K562 (cell line): Measurements from ENCODE around the gene NR3C2.

Experiments used
- ARNT ChIP-seq, 2 experiments: fragments of 450-650 bp; IDR thresholded peaks; 2 replicates each; pipeline ENCODE4 v1.6.1; 2016; ENCODE audit warnings: mild to moderate bottlenecking in 1 of 2
- BCL6 ChIP-seq: fragments of 250-450 bp; sonication (Bioruptor Pico); IDR thresholded peaks from 2 replicates; pipeline ENCODE4 v1.4.0; 2020
- EZH2 ChIP-seq: IDR thresholded peaks from 2 replicates; pipeline ENCODE4 v1.6.1; 2012; ENCODE audit warnings: low read depth, mild to moderate bottlenecking, inconsistent platforms, low read length, borderline replicate concordance
- HINFP ChIP-seq: fragments of 450-650 bp; conservative IDR thresholded peaks from 2 replicates; pipeline ENCODE4 v1.6.1; 2016; ENCODE audit warnings: missing genetic modification characterization, low read depth, mild to moderate bottlenecking, control low read depth, missing compliant biosample characterization
- MCM7 ChIP-seq, 2 experiments: fragments of 450-650 bp; IDR thresholded peaks; 2 replicates each; pipeline ENCODE4 v1.6.1; 2016 to 2018
- NR1H2 ChIP-seq: sonication (generic); formaldehyde crosslinking; IDR thresholded peaks from 2 replicates; pipeline ENCODE4 v1.4.0; 2020; ENCODE audit warnings: mild to moderate bottlenecking, missing genetic modification reagents
- POLR2A ChIP-seq: fragments of 450-650 bp; conservative IDR thresholded peaks from 2 replicates; pipeline ENCODE4 v1.6.1; 2016
- RFX5 ChIP-seq: IDR thresholded peaks from 2 replicates; pipeline ENCODE4 v1.6.1; 2011; ENCODE audit warnings: low read depth, mild to moderate bottlenecking, improper control_type of control experiment, low read length
- SMC3 ChIP-seq: conservative IDR thresholded peaks from 2 replicates; pipeline ENCODE4 v1.6.1; 2011; ENCODE audit warnings: low read depth, low read length, improper control_type of control experiment; ENCODE audit not compliant: insufficient read depth
- SRSF1 ChIP-seq: fragments of 200-400 bp; formaldehyde crosslinking; IDR thresholded peaks from 2 replicates; pipeline ENCODE4 v1.6.1; 2017; ENCODE audit warnings: mild to moderate bottlenecking, low read depth, low read length, moderate library complexity
- TFAP4 ChIP-seq: sonication (generic); formaldehyde crosslinking; IDR thresholded peaks from 2 replicates; pipeline ENCODE4 v1.8.0; 2022; ENCODE audit warnings: missing genetic modification reagents, mild to moderate bottlenecking, moderate library complexity, borderline replicate concordance
- TF ChIP-seq, protein P1 (sequence below), 3 experiments: IDR thresholded peaks in 2 of 3; conservative IDR thresholded peaks in 1 of 3; 2 replicates each; pipeline ENCODE4 v1.5.1; 2011 to 2012; ENCODE audit warnings: low read length in 3 of 3, mild to moderate bottlenecking in 3 of 3, control low read depth in 2 of 3, improper control_type of control experiment in 1 of 3, inconsistent platforms in 1 of 3, low read depth in 1 of 3, mixed read lengths in 1 of 3, moderate library complexity in 1 of 3; ENCODE audit not compliant: insufficient read depth in 2 of 3
- TF ChIP-seq, protein P2 (sequence below), 2 experiments: fragments of 150-350 bp in 1 of 2; IDR thresholded peaks; 2 replicates each; pipeline ENCODE4 v1.6.1; 2012 to 2016; ENCODE audit warnings: low read depth in 2 of 2, low read length in 2 of 2, mild to moderate bottlenecking in 1 of 2, moderate library complexity in 1 of 2

DNA sequence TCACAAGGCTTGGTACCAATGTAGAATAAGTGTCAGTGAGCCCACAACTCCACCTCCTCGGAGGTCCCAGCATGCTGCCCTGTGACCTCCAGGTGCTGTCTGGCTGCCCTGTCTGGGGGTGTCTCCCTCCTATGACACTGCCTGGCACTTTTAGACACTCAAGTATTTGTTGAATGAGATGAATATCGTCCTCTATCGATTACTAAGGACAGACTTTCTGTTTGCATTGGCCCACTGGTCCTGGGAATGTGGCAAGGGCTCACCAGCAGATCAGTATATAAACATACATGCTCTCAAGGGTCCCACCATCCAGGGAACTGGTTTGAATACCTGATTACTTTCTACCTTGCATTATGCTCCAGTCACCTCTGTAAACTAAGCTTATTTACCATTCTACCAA, 333.0 kb downstream of the NR3C2 start:
- TF ChIP-seq BCL6 (no peak), POLR2A (no peak), RFX5 (no peak), MCM7 (IDR thresholded peaks at IDR 0.05) (no peak), NR1H2 (no peak), HINFP (tag) (no peak), SRSF1 (no peak), EZH2 (no peak), ARNT (IDR thresholded peaks at IDR 0.05) (no peak), SMC3 (no peak), TFAP4 (CRISPR knock-in tag) (no peak)
- TF ChIP-seq, protein P1, sequence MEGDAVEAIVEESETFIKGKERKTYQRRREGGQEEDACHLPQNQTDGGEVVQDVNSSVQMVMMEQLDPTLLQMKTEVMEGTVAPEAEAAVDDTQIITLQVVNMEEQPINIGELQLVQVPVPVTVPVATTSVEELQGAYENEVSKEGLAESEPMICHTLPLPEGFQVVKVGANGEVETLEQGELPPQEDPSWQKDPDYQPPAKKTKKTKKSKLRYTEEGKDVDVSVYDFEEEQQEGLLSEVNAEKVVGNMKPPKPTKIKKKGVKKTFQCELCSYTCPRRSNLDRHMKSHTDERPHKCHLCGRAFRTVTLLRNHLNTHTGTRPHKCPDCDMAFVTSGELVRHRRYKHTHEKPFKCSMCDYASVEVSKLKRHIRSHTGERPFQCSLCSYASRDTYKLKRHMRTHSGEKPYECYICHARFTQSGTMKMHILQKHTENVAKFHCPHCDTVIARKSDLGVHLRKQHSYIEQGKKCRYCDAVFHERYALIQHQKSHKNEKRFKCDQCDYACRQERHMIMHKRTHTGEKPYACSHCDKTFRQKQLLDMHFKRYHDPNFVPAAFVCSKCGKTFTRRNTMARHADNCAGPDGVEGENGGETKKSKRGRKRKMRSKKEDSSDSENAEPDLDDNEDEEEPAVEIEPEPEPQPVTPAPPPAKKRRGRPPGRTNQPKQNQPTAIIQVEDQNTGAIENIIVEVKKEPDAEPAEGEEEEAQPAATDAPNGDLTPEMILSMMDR (IDR thresholded peaks at IDR 0.05 in 2 of 3, conservative IDR thresholded peaks at IDR 0.05 in 1 of 3; ENCODE audit: insufficient read depth in 2 of 3, low read depth in 1 of 3, low read length in 3 of 3) = no peak
- TF ChIP-seq, protein P2, sequence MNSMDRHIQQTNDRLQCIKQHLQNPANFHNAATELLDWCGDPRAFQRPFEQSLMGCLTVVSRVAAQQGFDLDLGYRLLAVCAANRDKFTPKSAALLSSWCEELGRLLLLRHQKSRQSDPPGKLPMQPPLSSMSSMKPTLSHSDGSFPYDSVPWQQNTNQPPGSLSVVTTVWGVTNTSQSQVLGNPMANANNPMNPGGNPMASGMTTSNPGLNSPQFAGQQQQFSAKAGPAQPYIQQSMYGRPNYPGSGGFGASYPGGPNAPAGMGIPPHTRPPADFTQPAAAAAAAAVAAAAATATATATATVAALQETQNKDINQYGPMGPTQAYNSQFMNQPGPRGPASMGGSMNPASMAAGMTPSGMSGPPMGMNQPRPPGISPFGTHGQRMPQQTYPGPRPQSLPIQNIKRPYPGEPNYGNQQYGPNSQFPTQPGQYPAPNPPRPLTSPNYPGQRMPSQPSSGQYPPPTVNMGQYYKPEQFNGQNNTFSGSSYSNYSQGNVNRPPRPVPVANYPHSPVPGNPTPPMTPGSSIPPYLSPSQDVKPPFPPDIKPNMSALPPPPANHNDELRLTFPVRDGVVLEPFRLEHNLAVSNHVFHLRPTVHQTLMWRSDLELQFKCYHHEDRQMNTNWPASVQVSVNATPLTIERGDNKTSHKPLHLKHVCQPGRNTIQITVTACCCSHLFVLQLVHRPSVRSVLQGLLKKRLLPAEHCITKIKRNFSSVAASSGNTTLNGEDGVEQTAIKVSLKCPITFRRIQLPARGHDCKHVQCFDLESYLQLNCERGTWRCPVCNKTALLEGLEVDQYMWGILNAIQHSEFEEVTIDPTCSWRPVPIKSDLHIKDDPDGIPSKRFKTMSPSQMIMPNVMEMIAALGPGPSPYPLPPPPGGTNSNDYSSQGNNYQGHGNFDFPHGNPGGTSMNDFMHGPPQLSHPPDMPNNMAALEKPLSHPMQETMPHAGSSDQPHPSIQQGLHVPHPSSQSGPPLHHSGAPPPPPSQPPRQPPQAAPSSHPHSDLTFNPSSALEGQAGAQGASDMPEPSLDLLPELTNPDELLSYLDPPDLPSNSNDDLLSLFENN (IDR thresholded peaks at IDR 0.05; ENCODE audit: low read depth in 2 of 2, low read length in 2 of 2) = no peak
